NK-92 treated with Interleukin-12 subunit alpha and Interleukin-12 subunit beta, amount 100 ng/mL, for 24 hours (cell line): ENCODE measurements around the gene CIROP.
A peak's percentile ranks its signal among the peaks of the same experiment; 100 is the strongest.

Source experiments
- DNase-seq: peaks from one replicate; lab custom pipeline; 2025; lab: John Stamatoyannopoulos, UW

Gene CIROP

DNA sequence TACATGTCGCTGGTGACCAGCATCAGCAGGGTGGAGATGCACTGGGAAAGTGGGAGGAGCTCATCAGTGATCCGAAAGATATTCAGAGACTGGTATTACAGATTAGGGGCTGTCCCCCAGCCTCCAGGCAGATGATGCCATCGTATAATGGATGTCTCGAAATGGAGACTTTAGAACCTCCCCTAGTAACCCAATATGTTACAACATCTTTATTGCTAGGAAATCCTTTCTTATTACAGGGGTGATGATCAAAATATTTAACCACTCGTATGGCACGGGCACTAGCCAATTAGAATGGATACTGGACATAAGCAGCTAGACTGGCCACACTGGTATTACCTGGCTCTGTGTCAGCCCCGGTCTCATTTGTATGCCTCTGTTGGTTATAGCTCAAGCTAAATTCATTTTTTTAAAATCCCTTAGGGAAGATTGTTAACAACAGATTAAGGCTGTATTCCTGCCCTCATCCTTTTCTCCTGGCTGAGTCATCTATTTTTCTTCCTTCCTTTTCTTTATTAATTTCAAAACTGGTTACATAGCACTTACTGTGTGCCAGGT is 25.0 kb upstream of the CIROP start:
- DNase-seq, result no peak

DNA sequence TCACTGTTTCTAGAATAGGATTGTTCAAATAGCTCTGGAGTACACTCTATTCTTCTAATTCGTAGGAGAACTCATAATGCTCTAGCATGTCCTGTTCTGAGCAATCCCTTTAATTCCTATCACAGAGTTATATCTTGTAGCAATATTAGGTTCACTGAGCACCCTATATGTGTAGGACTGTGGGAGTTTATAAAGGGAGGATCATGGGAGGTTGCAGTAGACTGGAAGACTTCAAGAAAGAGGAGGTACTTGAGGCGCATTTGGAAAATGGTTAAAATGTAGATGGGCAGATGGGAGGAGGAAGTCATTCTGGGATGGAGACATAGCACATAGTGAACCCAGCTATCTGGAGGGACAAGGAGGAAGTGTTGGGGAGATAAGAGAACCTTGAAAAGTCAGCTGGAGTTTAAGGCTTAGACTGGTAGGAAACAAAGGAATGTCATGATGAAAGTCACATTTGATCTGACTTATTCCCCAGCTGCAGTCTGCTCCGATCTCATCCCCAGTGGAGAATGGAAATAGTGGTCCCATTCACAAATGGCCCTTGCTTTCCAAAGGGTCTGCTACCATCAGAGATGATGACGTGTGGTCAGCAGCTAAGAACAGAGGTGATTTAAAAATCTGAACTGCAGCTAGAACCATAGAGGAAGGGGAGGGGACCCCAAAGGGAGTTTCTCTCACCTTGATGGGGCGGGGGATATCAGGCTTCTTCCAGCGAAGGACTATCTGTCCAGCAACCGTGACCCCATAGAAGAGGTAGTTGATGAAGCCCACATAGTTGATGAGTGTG is 24.4 kb upstream of the CIROP start:
- no peak for DNase-seq

DNA sequence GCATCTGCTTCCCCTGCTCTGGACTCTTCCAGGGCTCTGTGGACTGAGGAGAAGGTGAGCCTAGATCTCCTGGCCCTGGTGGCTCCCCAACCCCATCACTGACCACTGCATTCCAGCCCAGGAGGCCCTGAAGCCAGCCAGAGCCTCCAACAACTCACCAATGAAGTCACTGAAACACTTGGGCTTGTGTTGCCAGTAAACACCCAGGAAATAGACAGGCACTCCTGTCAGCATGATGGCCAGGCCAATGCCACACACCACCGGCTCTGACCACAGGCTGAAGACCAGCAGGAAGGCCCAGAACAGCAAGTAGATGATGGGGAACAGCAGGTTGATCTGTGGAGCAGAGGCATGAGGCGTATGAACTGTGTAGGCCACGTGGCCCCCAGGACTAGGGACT is 23.1 kb upstream of the CIROP start:
- no peak for DNase-seq

DNA sequence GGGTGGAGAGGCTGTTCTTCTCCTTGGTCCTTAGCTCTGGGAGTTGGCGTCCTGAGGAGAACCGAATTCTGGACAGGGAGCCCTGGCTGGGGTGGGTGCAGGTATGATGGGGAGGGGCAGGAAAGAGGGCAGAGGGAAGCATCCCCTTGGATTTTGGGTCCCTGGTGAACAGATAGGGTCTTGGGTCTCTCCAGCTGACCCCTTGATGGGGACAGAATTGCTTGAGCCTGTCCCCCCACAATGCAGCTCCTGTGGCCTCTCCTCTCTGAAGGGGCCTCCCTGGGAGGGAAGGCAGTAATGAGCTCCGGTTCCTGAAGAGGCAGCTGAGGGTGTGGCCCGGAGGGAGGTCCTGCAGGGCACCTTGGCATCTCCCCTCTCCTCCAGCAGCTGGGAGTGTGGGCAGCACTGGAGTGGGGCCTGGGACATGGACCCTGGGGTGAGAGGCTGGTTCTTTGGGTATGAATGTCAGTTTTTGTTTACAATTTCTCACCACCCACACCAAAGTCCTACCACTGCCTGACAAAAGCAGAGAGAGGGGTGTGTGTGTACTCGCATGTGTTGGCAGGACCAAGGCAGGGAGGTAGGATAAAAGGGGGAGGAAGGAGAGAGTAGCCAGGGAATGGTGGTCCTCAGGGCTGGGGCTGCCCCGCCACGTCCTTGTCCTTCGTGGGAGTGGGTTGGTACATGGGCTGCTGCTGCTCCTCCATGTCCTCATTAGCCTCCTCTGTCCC is 21.9 kb upstream of the CIROP start:
- DNase-seq, result no peak

DNA sequence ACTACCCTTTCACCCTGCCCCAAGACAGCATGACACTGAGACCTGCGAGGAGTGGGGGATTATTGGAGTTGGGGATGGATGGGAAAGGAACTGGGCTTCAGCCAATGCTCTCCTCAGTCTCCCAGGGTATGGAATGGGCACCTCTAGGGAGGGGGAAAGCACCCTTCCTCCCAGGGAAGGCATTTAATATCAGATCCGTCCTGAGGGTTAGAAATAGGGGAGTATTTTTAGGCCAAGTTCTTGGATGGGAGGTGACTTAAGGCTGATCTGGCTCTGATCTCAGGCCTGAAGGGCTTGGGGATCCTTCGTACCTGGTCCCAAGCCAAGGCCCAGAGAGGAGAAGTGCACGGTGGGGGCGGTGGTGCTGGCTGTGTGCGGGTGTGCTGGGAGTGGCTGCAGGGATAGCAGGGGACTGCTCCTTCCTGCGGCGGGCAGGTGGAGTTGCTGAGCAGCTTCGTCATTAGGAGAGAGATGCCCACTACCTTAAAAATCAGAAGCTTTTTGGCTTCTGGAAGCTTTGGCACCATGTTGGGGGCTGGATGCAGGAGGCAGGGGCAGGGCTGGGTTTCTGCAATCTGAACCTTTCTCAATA is 21.2 kb upstream of the CIROP start:
- DNase-seq, result no peak

DNA sequence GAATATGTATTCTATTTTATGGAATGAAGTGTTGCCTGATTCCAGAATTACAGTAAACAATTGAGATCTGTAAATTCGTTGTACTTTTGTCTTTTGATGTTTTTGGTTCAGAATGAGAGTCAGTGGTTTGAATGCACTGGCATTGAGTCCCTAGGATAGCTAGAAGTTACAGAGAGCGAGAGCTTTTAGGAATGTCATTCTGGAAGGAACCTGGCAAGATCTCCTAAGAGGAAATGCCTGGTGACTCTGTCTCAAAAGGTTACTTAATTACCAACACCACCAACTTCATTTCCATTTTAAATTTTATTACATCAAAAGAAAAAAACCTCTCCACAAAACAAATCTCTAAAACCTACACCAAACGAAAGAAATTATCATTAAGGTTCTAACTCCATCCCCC is 20.2 kb upstream of the CIROP start:
- no peak for DNase-seq

DNA sequence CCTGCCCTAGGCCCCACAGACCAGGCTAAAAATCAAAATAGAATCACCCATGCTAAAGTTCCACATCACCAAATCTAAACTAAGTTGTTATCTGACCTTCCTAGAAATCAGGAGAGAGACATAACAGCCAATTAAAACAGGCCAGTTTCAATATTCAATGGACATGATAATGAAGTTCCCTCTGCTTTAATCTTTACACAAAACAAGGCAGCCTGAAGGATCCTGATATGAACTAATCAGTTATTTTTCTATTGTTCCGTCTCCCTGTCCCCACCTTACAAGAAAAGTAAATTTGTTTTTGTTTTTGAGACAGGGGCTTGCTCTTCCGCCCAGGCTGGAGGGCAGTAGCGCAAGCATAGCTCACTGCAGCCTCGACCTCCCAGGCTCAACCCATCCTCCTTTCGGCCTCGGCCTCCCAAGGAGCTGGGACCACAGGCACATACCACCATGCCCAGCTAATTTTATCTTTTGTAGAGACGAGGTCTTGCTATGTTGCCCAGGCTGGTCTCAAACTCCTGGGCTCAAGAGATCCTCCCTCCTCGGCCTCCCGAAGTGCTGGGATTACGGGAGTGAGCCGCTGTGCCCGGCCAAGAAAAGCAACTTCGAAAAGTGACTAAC is 19.7 kb upstream of the CIROP start:
- DNase-seq, result no peak

DNA sequence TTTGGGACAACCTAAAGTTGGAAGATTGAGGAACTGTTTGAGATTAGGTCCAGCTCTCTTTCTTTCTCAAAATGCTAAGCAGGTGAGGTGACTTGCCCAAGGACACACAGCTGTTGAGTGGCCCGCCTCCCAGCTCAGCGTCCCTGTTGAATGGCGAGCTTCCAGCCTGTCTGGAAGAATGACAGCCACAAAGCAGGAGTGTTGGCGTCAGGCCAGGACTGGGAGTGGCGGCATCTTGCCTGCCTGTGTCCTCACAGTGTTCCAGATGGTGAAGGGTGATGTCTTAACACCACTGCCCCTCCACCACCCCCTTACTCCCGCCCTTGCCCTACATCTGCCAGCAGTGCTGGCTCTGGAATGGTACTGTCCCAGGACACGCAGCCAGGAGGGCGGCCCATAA is 18.6 kb upstream of the CIROP start:
- DNase-seq, result no peak

DNA sequence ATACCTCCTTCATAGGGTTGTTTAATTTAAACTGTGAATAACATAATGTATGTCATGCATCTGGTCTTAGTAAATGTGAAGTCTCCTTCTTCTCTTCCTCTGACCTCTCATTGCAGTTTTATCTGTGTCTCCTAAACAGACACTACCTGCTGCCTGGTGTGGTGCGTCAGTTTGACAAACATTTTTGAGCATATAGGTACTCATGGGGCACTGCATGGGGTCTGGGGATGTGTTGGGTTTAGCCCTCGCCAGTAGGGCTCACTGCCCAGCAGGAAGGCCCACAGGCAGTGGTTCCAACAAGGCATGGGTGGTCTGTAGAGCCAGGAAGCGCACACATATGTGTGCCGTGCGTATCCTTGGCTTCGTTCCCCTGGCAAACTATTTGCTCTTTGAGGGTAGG is 17.3 kb upstream of the CIROP start:
- no peak for DNase-seq

DNA sequence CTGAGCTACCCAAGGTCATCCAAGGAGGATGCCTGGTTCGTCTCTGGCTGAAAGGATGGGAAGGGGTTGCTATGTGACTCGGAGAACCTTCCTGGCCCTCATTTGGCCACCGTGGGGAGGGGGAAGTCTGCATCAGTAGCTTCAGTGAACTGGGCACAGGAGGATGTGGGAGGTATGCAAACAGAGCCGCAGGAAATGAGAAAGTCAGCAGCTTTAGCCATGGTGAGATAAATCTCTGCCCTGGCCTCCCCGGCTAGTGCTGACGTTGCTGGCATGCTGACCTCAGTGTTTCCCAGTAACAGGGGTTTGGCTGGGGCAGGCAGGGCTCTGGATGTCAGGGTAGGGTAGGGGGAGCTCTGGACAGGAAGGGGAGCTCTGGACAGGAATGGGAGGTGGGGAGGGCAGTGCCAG is 16.6 kb upstream of the CIROP start:
- no peak for DNase-seq

DNA sequence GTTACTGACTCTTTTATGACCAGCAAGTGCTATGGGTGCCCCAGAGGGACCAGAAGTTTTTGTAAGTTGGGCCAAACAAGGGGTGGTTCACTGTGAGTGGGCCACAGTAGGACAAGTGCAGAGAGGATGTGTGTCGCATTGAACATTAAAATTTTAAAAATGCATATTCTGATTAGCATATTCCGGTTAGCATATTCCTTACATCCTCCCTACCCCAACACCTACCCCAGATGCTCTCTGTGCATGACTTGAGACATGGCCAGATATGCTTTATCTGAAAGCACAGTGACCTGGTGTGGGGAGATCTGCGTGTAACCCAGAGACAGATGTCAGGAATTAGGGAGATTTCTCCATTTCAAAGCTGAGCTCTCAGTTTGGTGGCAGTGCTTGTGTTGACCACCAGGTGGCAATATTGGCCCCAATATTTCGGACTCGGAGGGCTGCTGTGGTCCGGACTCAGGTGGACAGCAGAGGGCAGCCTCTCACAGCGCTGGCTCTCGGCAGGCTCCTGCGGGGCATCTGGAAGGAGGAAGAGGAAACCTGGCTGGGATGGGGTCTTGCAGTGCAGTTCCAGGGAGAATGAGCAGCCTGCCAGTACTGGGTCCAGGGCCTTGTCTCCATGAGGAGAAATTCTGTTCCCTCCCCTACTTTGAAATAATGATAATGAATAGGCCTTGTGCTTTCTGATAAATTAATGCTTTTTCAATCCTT is 15.9 kb upstream of the CIROP start:
- peak; percentile 79 for DNase-seq

DNA sequence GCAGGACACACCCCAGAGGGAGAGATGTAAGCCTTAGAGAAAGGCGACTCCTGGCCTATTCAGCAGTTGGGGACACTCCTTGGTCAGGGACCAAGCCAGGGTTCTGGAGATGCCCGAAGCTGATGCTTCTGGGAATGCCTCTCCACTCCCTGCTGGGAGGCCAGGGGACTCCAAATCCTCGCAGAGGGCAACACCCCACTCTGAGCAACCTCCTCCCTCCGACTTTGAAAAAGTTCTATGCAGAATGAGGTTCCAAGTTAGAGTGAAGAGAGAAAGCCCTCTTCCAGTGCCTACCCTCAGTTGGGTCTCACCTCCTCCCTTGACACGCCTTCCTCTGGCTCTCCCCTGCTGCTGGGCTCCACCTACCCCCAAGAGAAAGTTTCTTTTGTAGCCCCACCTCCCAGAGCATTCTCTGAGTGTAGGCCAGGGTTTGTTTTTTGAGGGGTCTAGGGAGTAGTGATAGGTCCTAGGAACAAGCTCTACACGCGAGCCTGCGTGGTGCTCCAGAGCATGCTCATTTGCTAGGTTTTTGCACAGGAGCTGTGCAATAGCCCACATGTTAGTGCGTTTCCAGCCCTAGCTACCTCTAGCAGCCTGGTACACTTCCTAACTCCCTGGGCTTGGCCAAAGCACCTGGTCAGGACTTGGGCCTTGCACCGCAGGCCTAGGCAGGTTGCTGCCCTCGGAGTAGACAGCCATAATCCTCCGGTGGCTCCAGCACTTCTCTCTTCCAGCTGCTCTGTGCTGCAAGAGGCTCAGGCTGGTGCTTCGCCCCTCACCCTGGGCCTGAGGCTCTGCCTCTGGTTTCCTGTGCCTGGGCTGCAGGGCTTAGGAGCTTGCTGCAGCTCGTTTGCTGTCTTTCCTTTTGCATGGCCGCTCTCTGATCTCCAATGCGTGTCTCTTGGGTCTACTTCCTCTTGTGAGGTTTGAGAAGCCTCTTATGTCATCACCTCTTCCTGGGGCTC is 14.9 kb upstream of the CIROP start:
- DNase-seq, result no peak

DNA sequence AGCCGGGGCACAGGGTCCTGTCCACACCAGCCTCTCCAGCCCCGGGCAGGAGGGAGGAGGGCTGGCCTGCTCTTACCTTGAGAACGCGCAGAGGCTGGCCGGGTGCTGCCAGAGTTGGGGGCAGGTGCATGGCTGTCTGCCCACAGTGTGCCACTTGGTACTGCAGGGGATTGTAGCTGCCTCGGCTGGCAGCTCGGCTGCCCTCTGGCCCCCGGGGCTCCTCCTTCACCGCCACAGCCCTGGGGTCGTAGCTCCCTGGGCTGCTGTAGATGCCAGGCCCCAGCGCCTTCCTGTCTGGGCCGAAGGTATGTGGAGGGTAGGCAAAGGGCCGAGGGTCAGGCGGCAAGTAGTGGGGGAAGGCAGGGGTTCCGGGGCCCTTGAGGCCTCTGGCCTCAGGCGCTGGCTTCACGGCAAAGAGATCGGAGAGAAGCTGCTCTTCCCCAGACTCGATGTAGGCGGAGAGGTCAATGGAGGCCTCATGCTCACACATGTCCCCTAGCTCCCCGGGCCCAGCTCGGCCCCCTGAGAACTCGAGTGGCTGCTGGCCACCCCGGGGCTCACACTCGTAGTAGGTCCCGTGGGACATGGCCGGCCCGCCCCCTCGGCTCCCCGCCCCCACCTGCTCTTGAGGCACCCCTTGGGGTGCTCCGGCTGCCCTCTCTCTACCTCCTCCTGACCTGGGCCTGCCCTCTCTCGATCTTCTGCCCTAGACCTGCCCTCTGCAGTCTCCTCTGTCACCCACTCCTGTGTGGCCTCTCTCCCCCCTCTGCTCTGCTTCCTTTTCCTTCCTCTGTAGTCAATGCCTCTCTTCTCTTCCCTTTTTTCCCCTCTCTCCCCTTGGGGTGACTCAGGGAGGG is 13.9 kb upstream of the CIROP start, which contains the start of gene CEBPE:
Gene CEBPE, minus strand, starts transcription at position 750 of the 857 bp plus-strand sequence. Its CDS starts 164 bp downstream, at position 586.
- DNase-seq, result no peak

DNA sequence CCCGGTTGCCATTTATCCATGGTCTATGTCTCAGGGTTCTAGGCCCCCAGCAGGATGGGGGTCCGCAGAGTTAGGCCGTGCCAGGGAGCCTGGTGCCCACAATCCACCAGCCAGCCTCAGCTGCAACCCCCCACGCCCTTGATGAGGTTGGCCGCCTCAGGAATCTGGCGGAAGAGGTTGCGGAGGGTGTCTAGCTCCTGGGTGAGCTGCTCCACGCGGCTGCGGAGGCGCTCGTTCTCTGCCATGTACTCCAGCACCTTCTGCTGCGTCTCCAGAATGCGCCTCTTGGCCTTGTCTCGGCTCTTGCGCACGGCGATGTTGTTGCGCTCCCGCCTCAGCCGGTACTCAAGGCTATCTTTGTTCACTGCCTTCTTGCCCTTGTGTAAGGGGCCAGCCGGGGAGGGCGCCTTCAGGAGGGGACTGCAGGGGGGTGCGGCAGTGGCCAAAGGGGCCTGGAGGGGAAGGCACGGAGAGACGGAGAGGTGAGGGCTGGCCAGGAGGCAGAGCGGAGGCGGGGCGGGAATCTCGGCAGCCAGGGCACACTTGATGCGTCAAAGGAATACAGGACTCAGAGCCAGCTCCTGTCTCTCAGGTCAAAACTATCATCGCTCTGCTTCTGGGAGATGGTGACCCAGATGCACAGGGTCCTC is 12.7 kb upstream of the CIROP start:
- DNase-seq, result no peak

DNA sequence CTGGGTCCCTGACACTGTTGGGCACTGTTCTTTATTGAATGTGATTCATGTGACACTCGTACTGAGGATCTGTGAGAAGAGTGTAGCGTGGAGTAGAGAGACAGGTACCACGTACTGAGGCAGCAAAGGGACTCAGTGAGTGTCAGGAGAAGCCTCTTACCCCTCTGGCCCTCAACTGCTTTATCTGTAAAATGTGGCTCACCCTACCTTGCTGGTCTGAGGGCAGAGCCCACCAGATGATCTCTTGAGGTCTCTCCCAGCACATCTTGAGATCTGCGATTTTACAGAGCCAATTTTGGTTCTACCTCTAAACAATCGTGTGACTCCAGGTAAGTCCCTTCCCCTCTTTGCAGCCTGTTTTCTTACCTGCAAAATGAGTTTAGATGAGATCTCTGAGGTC is 11.1 kb upstream of the CIROP start:
- no peak for DNase-seq

DNA sequence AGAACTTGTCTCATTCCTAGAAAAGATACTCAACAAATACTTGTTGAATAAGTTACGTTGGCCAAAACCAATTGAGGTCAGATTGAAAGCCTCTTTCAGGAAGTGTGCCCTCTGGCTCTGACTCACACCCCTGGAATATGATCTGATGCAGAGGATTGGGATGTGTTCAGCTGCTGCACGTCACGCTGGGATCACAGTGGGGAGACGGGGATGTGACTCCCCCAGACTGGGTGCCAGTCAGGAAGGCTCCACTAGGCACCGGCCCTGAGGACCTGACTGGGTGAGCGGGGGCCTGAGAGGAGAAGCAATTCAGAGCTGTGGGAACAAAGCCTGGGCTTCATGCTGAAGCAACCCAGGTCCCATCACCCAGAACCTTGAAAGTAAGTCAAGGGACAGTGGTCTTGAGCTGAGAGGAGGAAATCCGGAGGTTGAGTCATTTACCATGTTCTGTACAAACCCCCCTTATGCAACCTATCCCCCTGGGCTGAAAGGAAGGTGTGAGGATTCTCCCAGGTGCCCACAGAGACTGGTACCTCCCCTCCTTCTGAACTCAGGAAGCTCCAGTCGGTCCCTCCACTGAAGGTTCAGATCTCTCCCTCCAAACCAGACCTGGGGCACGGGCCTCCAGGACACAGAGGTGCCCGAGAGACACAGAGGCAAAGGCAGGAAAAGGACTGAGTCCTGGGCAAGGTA is 10.4 kb upstream of the CIROP start:
- DNase-seq, result peak; percentile 43

DNA sequence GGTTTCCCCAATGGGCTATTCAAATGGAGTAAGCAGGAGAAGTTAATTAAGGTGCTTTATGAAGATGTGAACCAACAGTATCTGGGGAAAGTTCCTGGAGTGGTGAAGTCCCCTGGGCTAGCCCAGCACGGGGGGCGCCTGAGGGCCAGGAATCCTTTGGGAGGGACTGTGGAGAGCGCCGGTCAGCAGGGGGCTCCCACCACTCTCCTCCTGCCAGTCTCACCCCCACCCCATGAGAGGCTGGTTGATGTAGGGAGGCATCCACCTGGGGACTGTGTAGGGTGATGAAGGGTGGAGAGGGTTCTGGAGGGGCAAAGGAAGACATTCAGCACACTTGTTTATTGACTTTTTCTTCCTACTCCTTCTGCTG is 9.9 kb upstream of the CIROP start:
- DNase-seq, result no peak

DNA sequence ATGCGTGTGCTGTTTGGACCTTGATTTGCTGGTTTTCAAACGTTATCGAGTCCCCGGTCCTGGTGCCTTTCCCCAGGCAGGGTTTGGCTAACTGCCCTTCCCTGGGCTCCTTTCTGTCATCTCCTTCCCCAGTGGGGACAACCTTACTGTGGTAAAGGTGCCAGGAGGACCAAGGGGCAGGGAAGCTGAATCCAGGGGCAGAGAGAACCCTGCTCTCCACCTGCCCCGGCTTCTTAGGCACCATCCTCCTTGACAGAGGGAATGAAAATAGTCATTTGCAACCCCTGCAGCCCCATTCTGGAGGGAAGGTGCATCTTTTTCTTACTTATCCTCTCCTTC is 9.3 kb upstream of the CIROP start:
- DNase-seq, result no peak
